ENCODE results near the gene GPR146. TPM values are rescaled to one million over a fixed set of nuclear protein-coding genes. Genes with fewer than 3 reads are reported as not detected.

The GPR146 gene
- total and polyA plus RNA-seq, 2 of the 8 experiments (the other 6 are each of a cell fraction or from before 2014, with no cell fraction given) = 1.8 to 2.7 TPM

- TF ChIP-seq RNF2 (IDR thresholded peaks at IDR 0.05; ENCODE audit: borderline replicate concordance, low read depth, low read length, missing control alignments, poor library complexity, severe bottlenecking) (no peak), ASH2L (IDR thresholded peaks at IDR 0.05; ENCODE audit: low read length) (no peak), JUN (IDR thresholded peaks at IDR 0.05; ENCODE audit: low read depth, low read length) (no peak), SIX5 (IDR thresholded peaks at IDR 0.05; ENCODE audit: low read depth, low read length) (no peak), RXRA (IDR thresholded peaks at IDR 0.05; ENCODE audit: insufficient read depth, low read depth, low read length) (no peak), SP4 (IDR thresholded peaks at IDR 0.05; ENCODE audit: low read length) (no peak)
Observed at GRCh38 chr7:1065263-1065584, 20.9 kb downstream of the GPR146 start (continued).

All from H1 (cell line).